Measurements from ENCODE around the gene ZNF441. TPM values are rescaled to one million over a fixed set of nuclear protein-coding genes. Genes with fewer than 3 reads are reported as not detected.

The ZNF441 gene
- total and polyA plus RNA-seq, 10 of the 15 experiments (the other 5 are each of a cell fraction or from before 2014, with no cell fraction given) = 1.0 to 9.4 (median 4.3) TPM

DNA sequence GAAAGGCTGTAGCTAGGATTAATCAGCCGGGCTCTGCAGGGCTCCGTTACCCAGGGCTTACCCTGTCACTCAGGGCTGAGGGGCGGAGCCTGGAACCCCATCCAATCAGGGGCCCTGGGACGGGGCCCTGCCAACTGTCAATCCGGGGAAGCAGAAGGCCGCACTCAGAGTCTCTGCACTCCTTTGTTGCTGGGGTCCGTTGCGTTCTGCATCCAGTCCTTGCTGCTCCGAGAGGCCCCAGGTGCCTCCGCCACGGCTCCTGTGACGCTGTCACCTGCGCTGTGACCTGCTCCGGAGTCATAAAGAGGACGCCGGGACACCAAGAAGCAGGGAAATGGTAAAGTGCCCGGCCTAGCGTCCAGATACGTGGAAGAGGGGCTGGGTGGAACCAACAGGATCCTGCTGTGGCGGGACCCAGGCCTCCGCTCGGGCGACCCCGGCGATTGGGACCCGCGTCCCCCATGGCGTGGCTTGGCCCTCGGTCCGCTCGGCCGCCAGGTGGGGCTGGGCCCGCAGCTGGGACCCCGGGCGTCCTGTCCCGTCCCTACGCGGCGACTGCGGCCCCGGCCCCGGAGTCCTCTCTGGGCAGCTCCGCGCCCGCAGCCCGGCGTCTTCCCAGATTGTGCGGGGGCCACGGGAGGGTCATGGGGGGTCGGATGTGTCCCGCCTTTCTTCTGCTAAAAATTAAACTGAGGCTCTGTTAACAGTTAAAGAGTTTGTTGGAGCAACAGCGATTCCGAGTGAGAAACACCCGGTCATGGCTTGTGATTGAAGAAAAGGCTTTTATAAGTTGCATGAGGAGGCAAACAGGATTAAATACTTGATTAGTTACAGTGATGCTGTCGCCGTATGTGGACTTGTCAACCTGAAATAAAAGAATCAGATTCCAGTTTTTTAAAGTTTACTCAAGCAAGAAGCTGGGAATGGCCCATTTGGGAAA lies 31.9 kb downstream of the ZNF441 start, which contains the start of gene ZNF491 (continued):
- no peak for TF ChIP-seq HDAC2 (IDR thresholded peaks at IDR 0.05)
- TF ChIP-seq ZNF384 (IDR thresholded peaks at IDR 0.05; ENCODE audit: borderline replicate concordance, low read depth, low read length) = no peak
- TF ChIP-seq, protein P1, sequence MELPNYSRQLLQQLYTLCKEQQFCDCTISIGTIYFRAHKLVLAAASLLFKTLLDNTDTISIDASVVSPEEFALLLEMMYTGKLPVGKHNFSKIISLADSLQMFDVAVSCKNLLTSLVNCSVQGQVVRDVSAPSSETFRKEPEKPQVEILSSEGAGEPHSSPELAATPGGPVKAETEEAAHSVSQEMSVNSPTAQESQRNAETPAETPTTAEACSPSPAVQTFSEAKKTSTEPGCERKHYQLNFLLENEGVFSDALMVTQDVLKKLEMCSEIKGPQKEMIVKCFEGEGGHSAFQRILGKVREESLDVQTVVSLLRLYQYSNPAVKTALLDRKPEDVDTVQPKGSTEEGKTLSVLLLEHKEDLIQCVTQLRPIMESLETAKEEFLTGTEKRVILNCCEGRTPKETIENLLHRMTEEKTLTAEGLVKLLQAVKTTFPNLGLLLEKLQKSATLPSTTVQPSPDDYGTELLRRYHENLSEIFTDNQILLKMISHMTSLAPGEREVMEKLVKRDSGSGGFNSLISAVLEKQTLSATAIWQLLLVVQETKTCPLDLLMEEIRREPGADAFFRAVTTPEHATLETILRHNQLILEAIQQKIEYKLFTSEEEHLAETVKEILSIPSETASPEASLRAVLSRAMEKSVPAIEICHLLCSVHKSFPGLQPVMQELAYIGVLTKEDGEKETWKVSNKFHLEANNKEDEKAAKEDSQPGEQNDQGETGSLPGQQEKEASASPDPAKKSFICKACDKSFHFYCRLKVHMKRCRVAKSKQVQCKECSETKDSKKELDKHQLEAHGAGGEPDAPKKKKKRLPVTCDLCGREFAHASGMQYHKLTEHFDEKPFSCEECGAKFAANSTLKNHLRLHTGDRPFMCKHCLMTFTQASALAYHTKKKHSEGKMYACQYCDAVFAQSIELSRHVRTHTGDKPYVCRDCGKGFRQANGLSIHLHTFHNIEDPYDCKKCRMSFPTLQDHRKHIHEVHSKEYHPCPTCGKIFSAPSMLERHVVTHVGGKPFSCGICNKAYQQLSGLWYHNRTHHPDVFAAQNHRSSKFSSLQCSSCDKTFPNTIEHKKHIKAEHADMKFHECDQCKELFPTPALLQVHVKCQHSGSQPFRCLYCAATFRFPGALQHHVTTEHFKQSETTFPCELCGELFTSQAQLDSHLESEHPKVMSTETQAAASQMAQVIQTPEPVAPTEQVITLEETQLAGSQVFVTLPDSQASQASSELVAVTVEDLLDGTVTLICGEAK (IDR thresholded peaks at IDR 0.05; ENCODE audit: borderline replicate concordance) = no peak
- no peak for TF ChIP-seq RBBP5 (conservative IDR thresholded peaks at IDR 0.05)
- TF ChIP-seq, protein P2, sequence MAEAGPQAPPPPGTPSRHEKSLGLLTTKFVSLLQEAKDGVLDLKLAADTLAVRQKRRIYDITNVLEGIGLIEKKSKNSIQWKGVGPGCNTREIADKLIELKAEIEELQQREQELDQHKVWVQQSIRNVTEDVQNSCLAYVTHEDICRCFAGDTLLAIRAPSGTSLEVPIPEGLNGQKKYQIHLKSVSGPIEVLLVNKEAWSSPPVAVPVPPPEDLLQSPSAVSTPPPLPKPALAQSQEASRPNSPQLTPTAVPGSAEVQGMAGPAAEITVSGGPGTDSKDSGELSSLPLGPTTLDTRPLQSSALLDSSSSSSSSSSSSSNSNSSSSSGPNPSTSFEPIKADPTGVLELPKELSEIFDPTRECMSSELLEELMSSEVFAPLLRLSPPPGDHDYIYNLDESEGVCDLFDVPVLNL (IDR thresholded peaks at IDR 0.05; ENCODE audit: low read depth, low read length) = no peak
- TF ChIP-seq SP1 (IDR thresholded peaks at IDR 0.05; ENCODE audit: low read depth, low read length) = no peak
- TF ChIP-seq FOXM1 (IDR thresholded peaks at IDR 0.05; ENCODE audit: low read depth, low read length) = no peak
- TF ChIP-seq, protein P3, sequence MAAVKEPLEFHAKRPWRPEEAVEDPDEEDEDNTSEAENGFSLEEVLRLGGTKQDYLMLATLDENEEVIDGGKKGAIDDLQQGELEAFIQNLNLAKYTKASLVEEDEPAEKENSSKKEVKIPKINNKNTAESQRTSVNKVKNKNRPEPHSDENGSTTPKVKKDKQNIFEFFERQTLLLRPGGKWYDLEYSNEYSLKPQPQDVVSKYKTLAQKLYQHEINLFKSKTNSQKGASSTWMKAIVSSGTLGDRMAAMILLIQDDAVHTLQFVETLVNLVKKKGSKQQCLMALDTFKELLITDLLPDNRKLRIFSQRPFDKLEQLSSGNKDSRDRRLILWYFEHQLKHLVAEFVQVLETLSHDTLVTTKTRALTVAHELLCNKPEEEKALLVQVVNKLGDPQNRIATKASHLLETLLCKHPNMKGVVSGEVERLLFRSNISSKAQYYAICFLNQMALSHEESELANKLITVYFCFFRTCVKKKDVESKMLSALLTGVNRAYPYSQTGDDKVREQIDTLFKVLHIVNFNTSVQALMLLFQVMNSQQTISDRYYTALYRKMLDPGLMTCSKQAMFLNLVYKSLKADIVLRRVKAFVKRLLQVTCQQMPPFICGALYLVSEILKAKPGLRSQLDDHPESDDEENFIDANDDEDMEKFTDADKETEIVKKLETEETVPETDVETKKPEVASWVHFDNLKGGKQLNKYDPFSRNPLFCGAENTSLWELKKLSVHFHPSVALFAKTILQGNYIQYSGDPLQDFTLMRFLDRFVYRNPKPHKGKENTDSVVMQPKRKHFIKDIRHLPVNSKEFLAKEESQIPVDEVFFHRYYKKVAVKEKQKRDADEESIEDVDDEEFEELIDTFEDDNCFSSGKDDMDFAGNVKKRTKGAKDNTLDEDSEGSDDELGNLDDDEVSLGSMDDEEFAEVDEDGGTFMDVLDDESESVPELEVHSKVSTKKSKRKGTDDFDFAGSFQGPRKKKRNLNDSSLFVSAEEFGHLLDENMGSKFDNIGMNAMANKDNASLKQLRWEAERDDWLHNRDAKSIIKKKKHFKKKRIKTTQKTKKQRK (IDR thresholded peaks at IDR 0.05; ENCODE audit: low read depth, low read length) = no peak
- no peak for TF ChIP-seq SREBF2 (IDR thresholded peaks at IDR 0.05; ENCODE audit: low read length)
- no peak for TF ChIP-seq KDM1A (IDR thresholded peaks at IDR 0.05; ENCODE audit: borderline replicate concordance)
- TF ChIP-seq IKZF2 (IDR thresholded peaks at IDR 0.05) = no peak
- TF ChIP-seq RAD51 (IDR thresholded peaks at IDR 0.05) = no peak
- TF ChIP-seq HCFC1 (IDR thresholded peaks at IDR 0.05; ENCODE audit: low read length) = no peak
- TF ChIP-seq TBL1XR1 (IDR thresholded peaks at IDR 0.05; ENCODE audit: low read depth, low read length) = no peak
- TF ChIP-seq YY1 (IDR thresholded peaks at IDR 0.05; ENCODE audit: low read depth, low read length) = no peak
- no peak for TF ChIP-seq JUNB (IDR thresholded peaks at IDR 0.05)
- no peak for TF ChIP-seq ZNF274 (IDR thresholded peaks at IDR 0.05; ENCODE audit: insufficient read depth, insufficient read length)
- TF ChIP-seq WRNIP1 (IDR thresholded peaks at IDR 0.05; ENCODE audit: borderline replicate concordance, low read depth, low read length) = no peak
- TF ChIP-seq FOS (IDR thresholded peaks at IDR 0.05; ENCODE audit: borderline replicate concordance, extremely low read depth, insufficient read length) = no peak
- TF ChIP-seq, protein P4, sequence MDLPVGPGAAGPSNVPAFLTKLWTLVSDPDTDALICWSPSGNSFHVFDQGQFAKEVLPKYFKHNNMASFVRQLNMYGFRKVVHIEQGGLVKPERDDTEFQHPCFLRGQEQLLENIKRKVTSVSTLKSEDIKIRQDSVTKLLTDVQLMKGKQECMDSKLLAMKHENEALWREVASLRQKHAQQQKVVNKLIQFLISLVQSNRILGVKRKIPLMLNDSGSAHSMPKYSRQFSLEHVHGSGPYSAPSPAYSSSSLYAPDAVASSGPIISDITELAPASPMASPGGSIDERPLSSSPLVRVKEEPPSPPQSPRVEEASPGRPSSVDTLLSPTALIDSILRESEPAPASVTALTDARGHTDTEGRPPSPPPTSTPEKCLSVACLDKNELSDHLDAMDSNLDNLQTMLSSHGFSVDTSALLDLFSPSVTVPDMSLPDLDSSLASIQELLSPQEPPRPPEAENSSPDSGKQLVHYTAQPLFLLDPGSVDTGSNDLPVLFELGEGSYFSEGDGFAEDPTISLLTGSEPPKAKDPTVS (IDR thresholded peaks at IDR 0.05; ENCODE audit: low read depth, low read length) = no peak
